ENCODE results near the gene PLA2G2D.
A peak's percentile ranks its signal among the peaks of the same experiment; 100 is the strongest.

PLA2G2D gene

DNA sequence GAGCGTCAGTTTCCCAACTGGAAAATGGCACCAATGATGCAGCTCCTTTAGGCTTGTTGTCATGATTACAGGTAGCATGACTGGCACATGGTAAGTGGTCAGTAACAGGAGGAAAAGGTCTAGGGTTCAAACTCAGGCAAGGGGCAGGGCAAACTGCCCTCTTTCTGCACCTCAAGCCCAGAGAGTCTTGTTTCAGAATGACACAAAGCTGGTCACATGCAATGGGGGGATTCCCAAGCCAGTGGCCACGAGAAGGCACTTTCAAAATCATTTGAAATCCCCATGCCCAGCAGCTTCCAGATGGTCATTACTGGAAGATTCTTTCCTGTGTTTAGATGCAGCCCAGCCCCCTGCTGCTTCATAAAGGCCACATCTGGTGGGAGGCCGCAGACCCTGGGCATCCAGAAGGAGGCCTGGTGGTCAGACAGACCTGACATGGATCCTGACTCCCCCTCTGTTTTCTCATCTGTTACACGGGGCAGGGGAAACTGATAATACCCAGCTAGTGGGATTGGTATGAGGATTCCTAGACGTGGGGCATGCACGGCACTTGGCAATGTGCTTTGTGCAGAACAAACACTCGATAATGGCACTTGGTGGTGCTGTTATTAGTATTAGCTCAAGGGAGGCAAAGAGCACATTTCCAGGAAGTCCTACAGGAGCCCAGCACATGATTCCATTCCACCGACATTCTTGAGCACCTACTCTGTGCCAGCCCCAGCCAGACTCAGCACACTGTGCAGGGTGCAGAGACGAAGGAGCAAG lies 6.9 kb upstream of the PLA2G2D start:
- Histone ChIP-seq H3K4me3 (no peak overlapping the region), H3K27ac (no peak overlapping the region)
- TF ChIP-seq, protein P1, sequence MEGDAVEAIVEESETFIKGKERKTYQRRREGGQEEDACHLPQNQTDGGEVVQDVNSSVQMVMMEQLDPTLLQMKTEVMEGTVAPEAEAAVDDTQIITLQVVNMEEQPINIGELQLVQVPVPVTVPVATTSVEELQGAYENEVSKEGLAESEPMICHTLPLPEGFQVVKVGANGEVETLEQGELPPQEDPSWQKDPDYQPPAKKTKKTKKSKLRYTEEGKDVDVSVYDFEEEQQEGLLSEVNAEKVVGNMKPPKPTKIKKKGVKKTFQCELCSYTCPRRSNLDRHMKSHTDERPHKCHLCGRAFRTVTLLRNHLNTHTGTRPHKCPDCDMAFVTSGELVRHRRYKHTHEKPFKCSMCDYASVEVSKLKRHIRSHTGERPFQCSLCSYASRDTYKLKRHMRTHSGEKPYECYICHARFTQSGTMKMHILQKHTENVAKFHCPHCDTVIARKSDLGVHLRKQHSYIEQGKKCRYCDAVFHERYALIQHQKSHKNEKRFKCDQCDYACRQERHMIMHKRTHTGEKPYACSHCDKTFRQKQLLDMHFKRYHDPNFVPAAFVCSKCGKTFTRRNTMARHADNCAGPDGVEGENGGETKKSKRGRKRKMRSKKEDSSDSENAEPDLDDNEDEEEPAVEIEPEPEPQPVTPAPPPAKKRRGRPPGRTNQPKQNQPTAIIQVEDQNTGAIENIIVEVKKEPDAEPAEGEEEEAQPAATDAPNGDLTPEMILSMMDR (IDR thresholded peaks at IDR 0.05) = no peak
- DNase-seq (ENCODE audit: low spot score) = peak; percentile 52

DNA sequence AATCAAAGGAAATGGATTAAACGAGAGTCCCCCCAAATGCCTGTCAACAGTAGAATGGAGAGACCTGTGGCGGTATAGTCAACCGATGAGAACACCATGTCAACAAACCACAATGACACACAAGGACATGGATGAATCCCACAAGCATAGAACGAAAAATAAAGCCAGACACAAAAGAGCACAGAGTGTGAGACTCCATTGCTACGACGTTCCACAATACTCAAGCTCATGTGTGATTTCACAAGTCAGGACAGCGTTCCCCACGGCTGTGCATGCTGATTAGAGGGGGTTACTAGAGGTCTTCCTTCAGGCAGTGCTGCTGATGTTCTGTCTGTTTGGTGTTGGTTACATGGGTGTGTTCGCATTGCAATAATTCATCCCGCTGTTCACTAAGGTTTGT lies 5.8 kb upstream of the PLA2G2D start:
- Histone ChIP-seq H3K4me3 (no peak overlapping the region), H3K27ac (no peak overlapping the region)
- peak; percentile 43 for DNase-seq (ENCODE audit: low spot score)
- TF ChIP-seq, protein P1 (IDR thresholded peaks at IDR 0.05) = no peak

DNA sequence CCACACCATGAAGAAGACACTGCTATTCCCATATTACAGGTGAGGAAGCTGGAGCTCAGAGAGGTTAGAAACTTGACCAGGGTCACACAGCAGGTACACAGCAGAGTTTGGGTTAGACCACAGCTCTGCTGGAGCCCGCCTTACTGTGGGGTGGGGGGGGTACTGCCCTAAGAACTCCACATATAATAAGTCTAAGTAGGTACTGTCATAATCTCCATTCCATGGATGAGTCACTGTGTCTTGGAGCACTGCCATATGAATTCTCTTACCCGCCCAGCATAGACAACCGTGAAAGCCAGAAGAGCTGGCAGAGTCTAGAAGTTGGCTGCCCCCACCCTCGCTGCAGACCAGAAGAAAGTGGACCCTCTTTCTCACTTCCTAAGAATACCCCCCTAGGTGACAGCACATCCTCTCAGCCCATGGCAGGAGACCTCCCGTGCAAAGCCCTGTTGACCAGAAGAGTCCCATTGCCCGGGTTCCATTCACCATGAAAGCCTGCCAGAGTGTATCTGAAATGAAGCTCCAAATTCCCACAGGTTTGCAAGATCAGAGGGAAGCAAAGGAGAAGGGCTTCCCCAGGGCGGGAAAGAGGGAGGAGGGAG lies 5.2 kb upstream of the PLA2G2D start:
- TF ChIP-seq, protein P1 (IDR thresholded peaks at IDR 0.05) = no peak
- no peak overlapping the region for H3K27ac ChIP-seq
- peak; percentile 56 for DNase-seq (ENCODE audit: low spot score)
- no peak overlapping the region for H3K4me3 ChIP-seq

DNA sequence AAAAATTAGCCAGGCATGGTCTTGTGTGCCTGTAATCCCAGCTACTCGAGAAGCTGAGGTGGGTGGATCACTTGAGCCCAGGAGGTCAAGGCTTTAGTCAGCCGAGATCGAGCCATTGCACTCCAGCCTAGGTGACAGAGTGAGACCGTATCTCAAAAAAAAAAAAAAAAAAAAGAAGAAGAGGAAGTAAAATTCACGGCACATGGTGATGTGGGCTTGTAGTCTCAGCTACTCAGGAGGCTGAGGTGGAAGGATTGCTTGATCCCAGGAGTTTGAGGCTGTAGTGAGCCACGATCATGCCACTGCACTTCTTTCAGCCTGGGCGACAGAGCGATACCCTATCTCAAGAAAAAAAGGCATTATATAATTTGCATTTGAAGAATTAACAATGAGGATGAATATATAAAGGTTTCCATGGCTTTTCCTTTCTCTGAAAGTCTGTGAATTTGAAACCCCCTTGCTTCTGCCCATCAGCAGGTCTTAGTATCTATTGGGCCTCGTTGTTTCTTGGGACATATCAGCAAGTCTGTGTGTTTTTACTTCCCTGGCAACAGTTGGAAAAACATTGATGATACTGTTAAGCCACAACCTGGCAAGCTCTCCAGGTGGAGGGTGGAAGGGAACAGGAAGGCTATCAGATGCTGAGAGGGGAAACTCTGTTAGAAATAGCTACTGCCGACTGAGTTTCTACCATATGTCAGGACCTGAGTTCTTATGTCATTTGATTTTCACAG lies 4.6 kb upstream of the PLA2G2D start:
- H3K4me3 ChIP-seq = no peak overlapping the region

DNA sequence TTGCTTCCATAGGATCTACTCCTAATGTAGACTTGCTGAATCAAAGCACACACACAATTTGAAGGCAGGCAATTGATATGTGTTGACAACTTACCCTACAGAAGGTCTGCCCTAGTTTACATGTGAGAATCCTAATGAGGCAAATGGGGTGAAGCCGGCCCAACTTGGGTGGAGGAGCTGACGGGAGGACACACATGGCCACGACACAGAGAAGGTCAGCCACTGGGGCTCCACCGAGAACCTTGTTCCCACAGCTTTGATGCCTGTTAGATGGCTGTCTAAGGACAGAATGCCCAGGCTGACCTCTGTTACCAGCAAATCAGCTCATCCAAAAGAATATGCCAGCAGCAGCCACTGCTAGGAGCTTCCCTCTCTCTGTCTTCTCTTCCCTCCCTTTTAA lies 1.5 kb upstream of the PLA2G2D start:
- DNase-seq (ENCODE audit: low spot score) = no peak
- Histone ChIP-seq H3K4me3 (no peak overlapping the region), H3K27ac (no peak overlapping the region)
- TF ChIP-seq, protein P1 (IDR thresholded peaks at IDR 0.05) = no peak

More for the DNA sequence above, 4.6 kb upstream of the PLA2G2D start:
- no peak overlapping the region for H3K27ac ChIP-seq
- no peak for DNase-seq (ENCODE audit: low spot score)
- TF ChIP-seq, protein P1 (IDR thresholded peaks at IDR 0.05) = no peak

DNA sequence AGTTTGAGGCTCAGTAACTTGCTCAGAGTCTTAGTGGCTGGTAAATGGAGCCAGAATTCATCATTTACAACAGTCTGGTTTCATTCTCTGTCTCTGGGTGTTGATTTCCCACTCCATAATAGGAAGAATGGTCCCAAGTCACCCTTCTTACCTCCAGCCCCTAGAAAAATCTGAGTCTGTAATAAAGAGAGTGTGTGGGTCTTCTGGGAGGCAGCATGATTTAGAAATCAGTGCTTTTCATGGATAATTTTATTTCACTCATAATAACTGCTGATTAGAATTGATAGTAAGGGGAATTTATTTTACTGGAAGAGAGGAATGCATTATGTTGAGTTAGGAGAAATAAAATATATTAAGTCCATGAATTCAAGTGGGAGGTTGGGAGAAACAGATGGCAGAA lies 2.1 kb downstream of the PLA2G2D start:
- TF ChIP-seq, protein P1 (IDR thresholded peaks at IDR 0.05) = no peak
- no peak overlapping the region for H3K27ac ChIP-seq
- no peak overlapping the region for H3K4me3 ChIP-seq
- no peak for DNase-seq (ENCODE audit: low spot score)

Data from coronary artery (tissue), 2 donors.